K562 (cell line): ENCODE data around the gene ATG14. TPM values are rescaled to one million over a fixed set of nuclear protein-coding genes. Genes with fewer than 3 reads are reported as not detected.

ENCODE experiments used
- ATAC-seq: fragments of 200-7000 bp; cut with Tn5 transposase; 3 replicates; pipeline ENCODE4 v1.9.1; 2020; ENCODE audit warnings: moderate library complexity
- BruUV-seq: library from RNA; stranded (reverse); fragments of 400-500 nt; replicated peaks from 2 replicates; lab custom pipeline; 2021; lab: Mats Ljungman, UMichigan
- CTCF ChIA-PET: fragments of 300-600 bp; formaldehyde crosslinking; extraction: SDS; loops from one replicate; lab custom pipeline; 2021; ENCODE audit warnings: low intra/inter-chr PET ratio; lab: Yijun Ruan, JAX
- POLR2A ChIA-PET: fragments of 300-600, 350-650 bp; sonication (Branson Sonifier 250); formaldehyde crosslinking; extraction: SDS; loops from one replicate; lab custom pipeline; 2021; ENCODE audit warnings: antibody characterized with exemption, inconsistent platforms; lab: Yijun Ruan, JAX
- DNase-seq, 4 experiments: peaks; one replicate each; pipeline versions ENCODE4 v3.0.0 to v3.0.0-alpha.2; 2011 to 2018; ENCODE audit warnings: low spot score in 3 of 4, mixed read lengths in 3 of 4; ENCODE audit errors: extremely low read depth in 1 of 4
- FAIRE-seq: peaks from 2 replicates; lab custom pipeline; 2011; peaks lifted over from hg19 to GRCh38; lab: Jason Lieb, UNC
- H2AFZ ChIP-seq: 2 replicates; pipeline ENCODE4 v1.6.0; 2011; ENCODE audit warnings: low read depth, low read length, control low read depth, inconsistent platforms
- H3K27ac ChIP-seq: fragments of 200-600 bp; 3 replicates; pipeline ENCODE4 v1.8.0; 2011; ENCODE audit warnings: low read depth, mild to moderate bottlenecking, control low read depth, inconsistent platforms, low read length, moderate library complexity, mixed read lengths; ENCODE audit errors: extremely low read depth
- H3K27me3 ChIP-seq, 2 experiments: fragments of 300-600 bp in 1 of 2; 2 replicates in 1 of 2; 3 replicates in 1 of 2; pipeline versions ENCODE4 v1.6.0 to v1.8.0; 2011; ENCODE audit warnings: inconsistent platforms in 2 of 2, low read length in 2 of 2, mild to moderate bottlenecking in 1 of 2, mixed read lengths in 1 of 2, moderate library complexity in 1 of 2; ENCODE audit not compliant: control insufficient read depth in 2 of 2, insufficient read depth in 2 of 2
- H3K36me3 ChIP-seq: fragments of 300-600 bp; 3 replicates; pipeline ENCODE4 v1.8.0; 2011; ENCODE audit warnings: mild to moderate bottlenecking, low read length, inconsistent platforms; ENCODE audit not compliant: control insufficient read depth, insufficient read depth
- H3K4me1 ChIP-seq, 2 experiments: fragments of 200-600 bp in 1 of 2; replicated peaks in 1 of 2; 2 replicates in 1 of 2; 3 replicates in 1 of 2; pipeline versions ENCODE4 v1.5.1 to v1.8.0; 2011; ENCODE audit warnings: inconsistent platforms in 2 of 2, low read length in 2 of 2, mild to moderate bottlenecking in 1 of 2, mixed read lengths in 1 of 2, moderate library complexity in 1 of 2; ENCODE audit not compliant: control insufficient read depth in 2 of 2, insufficient read depth in 2 of 2
- H3K4me2 ChIP-seq: 2 replicates; pipeline ENCODE4 v1.6.1; 2011; ENCODE audit warnings: low read length, control low read depth, inconsistent platforms, mixed read lengths; ENCODE audit not compliant: insufficient read depth
- H3K4me3 ChIP-seq: fragments of 200-600 bp; sonication (generic), shearing (Covaris generic); 2 replicates; pipeline ENCODE4 v1.5.1; 2016; ENCODE audit warnings: control low read depth, inconsistent platforms
- H3K79me2 ChIP-seq: fragments of 200-600 bp; 3 replicates; pipeline ENCODE4 v1.8.0; 2011; ENCODE audit warnings: low read length, inconsistent platforms; ENCODE audit not compliant: control insufficient read depth, insufficient read depth
- H3K9ac ChIP-seq, 2 experiments: 2 replicates each; pipeline versions ENCODE4 v1.6.0 to v1.6.1; 2011; ENCODE audit warnings: low read depth in 2 of 2, low read length in 2 of 2, control low read depth in 1 of 2, inconsistent platforms in 1 of 2, mild to moderate bottlenecking in 1 of 2, mixed read lengths in 1 of 2; ENCODE audit not compliant: insufficient read depth in 1 of 2
- H3K9me1 ChIP-seq: one replicate; pipeline ENCODE4 v1.6.0; 2011; ENCODE audit warnings: inconsistent platforms, mild to moderate bottlenecking, low read length, moderate library complexity; ENCODE audit not compliant: control insufficient read depth, insufficient read depth
- H3K9me3 ChIP-seq: replicated peaks from 2 replicates; pipeline ENCODE4 v1.5.1; 2011; ENCODE audit warnings: low read depth, low read length, inconsistent platforms; ENCODE audit not compliant: control insufficient read depth, insufficient read depth
- H4K20me1 ChIP-seq: replicated peaks from 2 replicates; pipeline ENCODE4 v1.6.1; 2011; ENCODE audit warnings: low read length, inconsistent platforms, mixed read lengths; ENCODE audit not compliant: control insufficient read depth, insufficient read depth
- ARID1B ChIP-seq: fragments of 450-650 bp; IDR thresholded peaks from 2 replicates; pipeline ENCODE4 v1.6.1; 2016; ENCODE audit warnings: antibody characterized with exemption, mild to moderate bottlenecking, inconsistent platforms
- CAMTA2 ChIP-seq: fragments of 250-450 bp; sonication (Bioruptor Pico); conservative IDR thresholded peaks from 2 replicates; pipeline ENCODE4 v1.5.1; 2022
- CBX3 ChIP-seq, 2 experiments: IDR thresholded peaks; 1 replicate in 1 of 2; 2 replicates in 1 of 2; pipeline ENCODE4 v1.6.1; 2012; ENCODE audit warnings: inconsistent platforms in 2 of 2, low read length in 2 of 2, borderline replicate concordance in 1 of 2, control low read depth in 1 of 2
- LCOR ChIP-seq: sonication (generic); formaldehyde crosslinking; IDR thresholded peaks from 2 replicates; pipeline ENCODE4 v1.8.0; 2022; ENCODE audit warnings: mild to moderate bottlenecking, missing genetic modification reagents
- PHTF2 ChIP-seq: fragments of 250-450 bp; sonication (Bioruptor Pico); IDR thresholded peaks from 2 replicates; pipeline ENCODE4 v1.5.0; 2021; ENCODE audit warnings: mild to moderate bottlenecking
- PPARD ChIP-seq: fragments of 250-450 bp; sonication (Bioruptor Pico); IDR thresholded peaks from 2 replicates; pipeline ENCODE4 v1.8.0; 2022; ENCODE audit warnings: inconsistent platforms, mild to moderate bottlenecking, moderate library complexity
- PTBP1 ChIP-seq: fragments of 200-400 bp; formaldehyde crosslinking; IDR thresholded peaks from 2 replicates; pipeline ENCODE4 v1.6.1; 2017; ENCODE audit warnings: low read depth, low read length
- TRIM24 ChIP-seq, 2 experiments: fragments of 450-650 bp; IDR thresholded peaks; 2 replicates each; pipeline ENCODE4 v1.6.1; 2016
- ZNF431 ChIP-seq: sonication (generic); formaldehyde crosslinking; IDR thresholded peaks from 2 replicates; pipeline ENCODE4 v1.8.0; 2022; ENCODE audit warnings: mild to moderate bottlenecking, missing genetic modification reagents
- ZNF75A ChIP-seq: fragments of 450-650 bp; formaldehyde crosslinking; IDR thresholded peaks from 2 replicates; pipeline ENCODE4 v1.4.0; 2020; ENCODE audit warnings: mild to moderate bottlenecking
- WGBS: fragments of 100-300 bp; shearing (Covaris generic); methylation state at CpG from one replicate; pipeline ENCODE4 v1.1.6; 2016; ENCODE audit warnings: low coverage, mixed read lengths; ENCODE audit not compliant: insufficient coverage; ENCODE audit errors: missing lambda C conversion rate; 5-methylcytosine and 5-hydroxymethylcytosine counted together
- in situ Hi-C: fragments of 300-500 bp; cut with MboI; formaldehyde crosslinking; loops from 4 replicates; pipeline ENCODE4 v1.15.0; 2018; ENCODE audit warnings: inconsistent platforms, mixed read lengths
- intact Hi-C: fragments of 100-400 bp; cut with micrococcal nuclease; formaldehyde crosslinking; loops from 2 replicates; pipeline ENCODE4 v1.14.2; 2022
- polyA plus RNA-seq, 8 experiments: library from polyadenylated mRNA; depleted of rRNA in 4 of 8; stranded (reverse) in 5 of 8; unstranded in 3 of 8; fragments of >200 nt; fragmentation: Nextera tagmentation in 2 of 8; fragmentation: Illumina TruSeq in 1 of 8; extraction: Ambion mirVana in 2 of 8; extraction: Trizol in 1 of 8; gene quantifications; 2 replicates each; pipeline versions ENCODE4 v1.2.1 to v1.2.3, GENCODE V29; 2011 to 2014; ENCODE audit warnings: inconsistent platforms in 1 of 8, missing spikeins in 1 of 8
- total RNA-seq, 7 experiments: library from RNA; depleted of rRNA in 6 of 7; stranded (reverse); fragments of >200 nt in 6 of 7; fragmentation: Illumina TruSeq in 2 of 7; extraction: Trizol in 2 of 7; gene quantifications; 2 replicates each; pipeline versions ENCODE4 v1.2.1 to v1.2.3, GENCODE V29; 2011 to 2021; ENCODE audit warnings: low replicate concordance in 1 of 7
- TF ChIP-seq, protein P1 (sequence below): fragments of 250-450 bp; sonication (Bioruptor Pico); IDR thresholded peaks from 2 replicates; pipeline ENCODE4 v1.5.1; 2021; ENCODE audit warnings: mild to moderate bottlenecking
- TF ChIP-seq, protein P2 (sequence below): fragments of 450-650 bp; IDR thresholded peaks from one replicate; pipeline ENCODE4 v1.6.1; 2018; ENCODE audit warnings: mild to moderate bottlenecking, moderate library complexity; ENCODE audit not compliant: partially characterized antibody
- TF ChIP-seq, protein P3 (sequence below), 2 experiments: fragments of 450-650 bp in 1 of 2; sonication (generic) in 1 of 2; formaldehyde crosslinking in 1 of 2; IDR thresholded peaks in 1 of 2; conservative IDR thresholded peaks in 1 of 2; 2 replicates each; pipeline versions ENCODE4 v1.6.1 to v1.8.1; 2016 to 2023; ENCODE audit warnings: mild to moderate bottlenecking in 2 of 2, moderate library complexity in 2 of 2, inconsistent platforms in 1 of 2, missing genetic modification reagents in 1 of 2
- TF ChIP-seq, protein P4 (sequence below): fragments of 450-650 bp; formaldehyde crosslinking; IDR thresholded peaks from 2 replicates; pipeline ENCODE4 v1.4.0; 2020; ENCODE audit warnings: mild to moderate bottlenecking, moderate library complexity

Gene ATG14
- total and polyA plus RNA-seq, 9 of the 15 experiments (the other 6 are each of a cell fraction or from before 2014, with no cell fraction given), result 0.55 to 4.2 (median 3.5) TPM

DNA sequence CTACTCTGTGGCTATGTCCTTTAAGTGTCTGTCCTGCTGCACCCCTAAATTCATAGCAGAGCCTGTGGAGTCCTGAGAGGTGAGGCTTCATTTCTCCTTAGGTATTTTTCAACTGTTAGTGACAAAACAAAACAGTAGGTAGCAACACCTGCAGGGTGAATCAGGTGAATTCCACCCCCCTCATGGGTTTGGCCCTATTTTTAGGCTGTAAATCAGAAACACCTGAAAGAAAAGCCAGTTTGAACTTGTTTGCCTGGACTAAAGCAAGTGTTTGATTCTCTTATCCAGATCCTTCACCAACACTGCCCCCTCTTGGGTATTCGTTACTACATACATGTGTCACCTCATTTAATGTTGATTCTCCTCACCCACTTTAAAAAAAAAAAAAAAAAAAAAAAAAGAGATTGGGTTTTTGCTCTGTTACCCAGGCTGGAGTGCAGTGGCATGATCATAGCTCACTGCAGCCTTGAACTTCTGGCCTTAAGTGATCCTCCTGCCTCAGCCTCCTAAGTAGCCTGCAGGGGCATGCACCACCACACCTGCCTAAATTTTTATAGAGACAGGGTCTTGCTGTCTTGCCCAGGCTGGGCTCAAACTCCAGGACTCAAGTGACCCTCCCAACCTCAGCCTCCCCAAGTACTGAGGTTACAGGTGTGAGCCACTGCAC lies 18.5 kb upstream of the ATG14 start (continued):
- TF ChIP-seq LCOR (CRISPR knock-in tag) (no peak), PHTF2 (CRISPR knock-in tag) (no peak), ZNF431 (no peak)
- TF ChIP-seq, protein P1, sequence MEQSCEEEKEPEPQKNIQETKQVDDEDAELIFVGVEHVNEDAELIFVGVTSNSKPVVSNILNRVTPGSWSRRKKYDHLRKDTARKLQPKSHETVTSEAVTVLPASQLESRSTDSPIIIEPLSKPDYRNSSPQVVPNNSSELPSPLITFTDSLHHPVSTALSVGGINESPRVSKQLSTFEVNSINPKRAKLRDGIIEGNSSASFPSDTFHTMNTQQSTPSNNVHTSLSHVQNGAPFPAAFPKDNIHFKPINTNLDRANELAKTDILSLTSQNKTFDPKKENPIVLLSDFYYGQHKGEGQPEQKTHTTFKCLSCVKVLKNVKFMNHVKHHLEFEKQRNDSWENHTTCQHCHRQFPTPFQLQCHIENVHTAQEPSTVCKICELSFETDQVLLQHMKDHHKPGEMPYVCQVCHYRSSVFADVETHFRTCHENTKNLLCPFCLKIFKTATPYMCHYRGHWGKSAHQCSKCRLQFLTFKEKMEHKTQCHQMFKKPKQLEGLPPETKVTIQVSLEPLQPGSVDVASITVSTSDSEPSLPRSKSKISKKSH (CRISPR knock-in tag), result no peak

DNA sequence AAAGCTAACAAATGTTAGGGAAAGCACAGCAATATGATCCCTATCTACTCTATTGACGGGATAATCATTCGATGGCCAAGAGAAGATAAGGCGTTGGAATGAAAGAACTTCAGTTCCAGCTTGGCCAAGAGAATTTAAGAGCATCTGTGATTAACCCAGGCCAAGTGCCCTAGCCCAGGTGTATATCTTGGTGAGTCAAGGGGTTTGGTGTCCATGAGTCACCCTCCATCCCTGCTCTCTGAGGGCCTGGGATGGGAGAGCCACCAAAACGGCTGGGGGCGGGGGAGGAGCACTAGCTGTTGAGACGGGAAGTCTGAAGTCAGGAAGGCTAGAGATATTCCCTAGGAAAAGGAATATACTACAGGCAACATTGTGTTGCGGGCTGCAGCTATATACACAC lies 15.8 kb upstream of the ATG14 start:
- no peaks in the 10 kb centered on the region for H3K9me3 ChIP-seq
- no peaks in the 10 kb centered on the region for H3K9me1 ChIP-seq
- no peak overlapping the region for H2AFZ ChIP-seq
- ChIA-PET POLR2A (interaction anchor here (0.5 to 0.8 kb wide), 2 partner anchors 12 to 1052 kb away, joined by 4 to 5 read pairs; no protein-coding TSS in a partner anchor), CTCF (no interaction called here)
- no peaks in the 10 kb centered on the region for H4K20me1 ChIP-seq
- 11% methylated on average over 6 of the region's 7 CpGs for WGBS
- ATAC-seq (no peak), DNase-seq (peak; percentile 28 to 42 (median 34)), FAIRE-seq (no peak)
- in situ Hi-C loops, result no loop called here
- H3K4me2 ChIP-seq, result no peak overlapping the region
- intact Hi-C loops, result loop anchor here (5.0 to 10.0 kb wide), 2 partner anchors 53 to 325 kb away; no protein-coding TSS in a partner anchor
- H3K27me3 ChIP-seq, result no peaks in the 10 kb centered on the region
- H3K79me2 ChIP-seq, result no peaks in the 10 kb centered on the region
- peaks cover 0 to 4% of the 10 kb centered on the region in 2 experiments; a peak in 2 of 5 replicates for H3K4me1 ChIP-seq
- H3K9ac ChIP-seq, result no peak overlapping the region
- BruUV-seq, result no TSS peak
- no peaks in the 10 kb centered on the region for H3K36me3 ChIP-seq
- no peak overlapping the region for H3K27ac ChIP-seq
- H3K4me3 ChIP-seq, result no peak overlapping the region
- TF ChIP-seq, protein P2, sequence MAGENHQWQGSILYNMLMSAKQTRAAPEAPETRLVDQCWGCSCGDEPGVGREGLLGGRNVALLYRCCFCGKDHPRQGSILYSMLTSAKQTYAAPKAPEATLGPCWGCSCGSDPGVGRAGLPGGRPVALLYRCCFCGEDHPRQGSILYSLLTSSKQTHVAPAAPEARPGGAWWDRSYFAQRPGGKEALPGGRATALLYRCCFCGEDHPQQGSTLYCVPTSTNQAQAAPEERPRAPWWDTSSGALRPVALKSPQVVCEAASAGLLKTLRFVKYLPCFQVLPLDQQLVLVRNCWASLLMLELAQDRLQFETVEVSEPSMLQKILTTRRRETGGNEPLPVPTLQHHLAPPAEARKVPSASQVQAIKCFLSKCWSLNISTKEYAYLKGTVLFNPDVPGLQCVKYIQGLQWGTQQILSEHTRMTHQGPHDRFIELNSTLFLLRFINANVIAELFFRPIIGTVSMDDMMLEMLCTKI, result no peak
- TF ChIP-seq ZNF75A (CRISPR knock-in tag) (no peak), CAMTA2 (no peak), CBX3 (IDR thresholded peaks at IDR 0.05; ENCODE audit: borderline replicate concordance in 1 of 2, low read length in 2 of 2) (no peak), PPARD (CRISPR knock-in tag) (no peak), ARID1B (0 out of 2 replicates have a peak, but pooled peaks have one; percentile 36), PTBP1 (no peak), TRIM24 (IDR thresholded peaks at IDR 0.05) (no peak)
- TF ChIP-seq, protein P3, sequence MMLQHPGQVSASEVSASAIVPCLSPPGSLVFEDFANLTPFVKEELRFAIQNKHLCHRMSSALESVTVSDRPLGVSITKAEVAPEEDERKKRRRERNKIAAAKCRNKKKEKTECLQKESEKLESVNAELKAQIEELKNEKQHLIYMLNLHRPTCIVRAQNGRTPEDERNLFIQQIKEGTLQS (IDR thresholded peaks at IDR 0.05), result peak; percentile 69
- TF ChIP-seq, protein P3 (CRISPR knock-in tag; conservative IDR thresholded peaks at IDR 0.05), result no peak
- TF ChIP-seq, protein P4, sequence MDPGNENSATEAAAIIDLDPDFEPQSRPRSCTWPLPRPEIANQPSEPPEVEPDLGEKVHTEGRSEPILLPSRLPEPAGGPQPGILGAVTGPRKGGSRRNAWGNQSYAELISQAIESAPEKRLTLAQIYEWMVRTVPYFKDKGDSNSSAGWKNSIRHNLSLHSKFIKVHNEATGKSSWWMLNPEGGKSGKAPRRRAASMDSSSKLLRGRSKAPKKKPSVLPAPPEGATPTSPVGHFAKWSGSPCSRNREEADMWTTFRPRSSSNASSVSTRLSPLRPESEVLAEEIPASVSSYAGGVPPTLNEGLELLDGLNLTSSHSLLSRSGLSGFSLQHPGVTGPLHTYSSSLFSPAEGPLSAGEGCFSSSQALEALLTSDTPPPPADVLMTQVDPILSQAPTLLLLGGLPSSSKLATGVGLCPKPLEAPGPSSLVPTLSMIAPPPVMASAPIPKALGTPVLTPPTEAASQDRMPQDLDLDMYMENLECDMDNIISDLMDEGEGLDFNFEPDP (CRISPR knock-in tag), result no peak
